H1 (cell line): ENCODE data around the gene ADTRP. TPM values are rescaled to one million over a fixed set of nuclear protein-coding genes. Genes with fewer than 3 reads are reported as not detected.

Experiments
- CTCF ChIA-PET: fragments of 300-600 bp; sonication (Branson Sonifier 250); formaldehyde crosslinking; loops from one replicate; lab custom pipeline; 2021; ENCODE audit not compliant: partially characterized antibody; lab: Charles Lee
- POLR2A ChIA-PET: fragments of 300-600 bp; sonication (Branson Sonifier 250); formaldehyde crosslinking; loops from one replicate; lab custom pipeline; 2021; ENCODE audit warnings: inconsistent platforms; ENCODE audit not compliant: partially characterized antibody; lab: Charles Lee
- DNase-seq, 2 experiments: peaks; one replicate each; pipeline versions ENCODE4 v3.0.0 to v3.0.0-alpha.2; 2010 to 2022; ENCODE audit warnings: low spot score in 2 of 2, low read depth in 1 of 2, mixed read lengths in 1 of 2
- FAIRE-seq: peaks from 2 replicates; lab custom pipeline; 2011; peaks lifted over from hg19 to GRCh38; lab: Jason Lieb, UNC
- H2AFZ ChIP-seq: 2 replicates; pipeline ENCODE4 v1.8.1; 2012; ENCODE audit warnings: low read length, inconsistent platforms
- H2AK5ac ChIP-seq: 2 replicates; pipeline ENCODE4 v1.6.1; 2013; ENCODE audit warnings: low read depth, low read length
- H2BK120ac ChIP-seq: replicated peaks from 2 replicates; pipeline ENCODE3; 2013; ENCODE audit warnings: low read depth, low read length, inconsistent platforms
- H2BK12ac ChIP-seq: 2 replicates; pipeline ENCODE4 v1.6.1; 2013; ENCODE audit warnings: low read depth, low read length
- H2BK15ac ChIP-seq: 2 replicates; pipeline ENCODE4 v1.6.1; 2013; ENCODE audit warnings: low read length
- H2BK20ac ChIP-seq: 2 replicates; pipeline ENCODE4 v1.6.1; 2013; ENCODE audit warnings: low read length
- H2BK5ac ChIP-seq: 2 replicates; pipeline ENCODE4 v1.6.1; 2013; ENCODE audit warnings: low read depth, low read length
- H3K14ac ChIP-seq: 2 replicates; pipeline ENCODE4 v1.6.1; 2013; ENCODE audit warnings: inconsistent platforms; ENCODE audit not compliant: insufficient read length
- H3K18ac ChIP-seq: 2 replicates; pipeline ENCODE4 v1.6.1; 2013; ENCODE audit warnings: low read length; ENCODE audit errors: extremely low read depth
- H3K23ac ChIP-seq: 2 replicates; pipeline ENCODE4 v1.6.1; 2013; ENCODE audit warnings: inconsistent platforms; ENCODE audit not compliant: insufficient read length
- H3K23me2 ChIP-seq: 2 replicates; pipeline ENCODE4 v1.6.1; 2013; ENCODE audit warnings: low read depth, low read length
- H3K27ac ChIP-seq: 2 replicates; pipeline ENCODE4 v1.6.1; 2011; ENCODE audit warnings: low read depth, low read length, inconsistent platforms
- H3K27me3 ChIP-seq, 4 experiments: replicated peaks in 1 of 4; 1 replicate in 1 of 4; 2 replicates in 3 of 4; pipeline versions ENCODE4 v1.6.1 to v1.8.1; 2011 to 2013; ENCODE audit warnings: low read length in 3 of 4, mild to moderate bottlenecking in 3 of 4, inconsistent platforms in 2 of 4, mixed read lengths in 2 of 4, moderate library complexity in 1 of 4; ENCODE audit not compliant: control insufficient read depth in 3 of 4, insufficient read depth in 3 of 4; ENCODE audit errors: extremely low read depth in 1 of 4
- H3K36me3 ChIP-seq, 4 experiments: 2 replicates each; pipeline versions ENCODE4 v1.6.1 to v1.8.1; 2011 to 2013; ENCODE audit warnings: mild to moderate bottlenecking in 4 of 4, low read length in 3 of 4, moderate library complexity in 2 of 4, control low read depth in 1 of 4, inconsistent platforms in 1 of 4; ENCODE audit not compliant: insufficient read depth in 4 of 4, control insufficient read depth in 2 of 4
- H3K4ac ChIP-seq: replicated peaks from 2 replicates; pipeline ENCODE3; 2013; ENCODE audit warnings: low read length, low read depth, mixed read lengths, inconsistent platforms; ENCODE audit not compliant: insufficient read length
- H3K4me1 ChIP-seq, 4 experiments: replicated peaks in 1 of 4; 1 replicate in 1 of 4; 2 replicates in 3 of 4; pipeline versions ENCODE4 v1.6.1 to v1.8.1; 2011 to 2013; ENCODE audit warnings: low read length in 3 of 4, inconsistent platforms in 2 of 4, mixed read lengths in 1 of 4; ENCODE audit not compliant: insufficient read depth in 4 of 4, control insufficient read depth in 3 of 4
- H3K4me2 ChIP-seq, 2 experiments: 2 replicates each; pipeline versions ENCODE4 v1.6.1 to v1.8.1; 2011 to 2013; ENCODE audit warnings: low read depth in 2 of 2, low read length in 2 of 2, control low read depth in 1 of 2, inconsistent platforms in 1 of 2, mild to moderate bottlenecking in 1 of 2; ENCODE audit not compliant: insufficient read depth in 1 of 2
- H3K4me3 ChIP-seq, 4 experiments: fragments of 200-600, 300-600 bp in 1 of 4; sonication (generic), shearing (Covaris generic), sonication (Bioruptor Twin) in 1 of 4; 2 replicates each; pipeline versions ENCODE4 v1.5.1 to v1.8.1; 2011 to 2016; ENCODE audit warnings: low read length in 4 of 4, low read depth in 3 of 4, control low read depth in 2 of 4, inconsistent platforms in 2 of 4, mild to moderate bottlenecking in 2 of 4, mixed read lengths in 1 of 4, moderate library complexity in 1 of 4; ENCODE audit not compliant: insufficient read depth in 2 of 4; ENCODE audit errors: extremely low read depth in 1 of 4
- H3K56ac ChIP-seq: replicated peaks from 2 replicates; pipeline ENCODE3; 2013; ENCODE audit warnings: low read depth, mild to moderate bottlenecking, mixed read lengths, low read length, inconsistent platforms; ENCODE audit not compliant: insufficient read length
- H3K79me1 ChIP-seq: 2 replicates; pipeline ENCODE4 v1.6.1; 2013; ENCODE audit warnings: low read depth, low read length, control low read depth
- H3K79me2 ChIP-seq, 2 experiments: 2 replicates each; pipeline versions ENCODE4 v1.6.1 to v1.8.1; 2012 to 2013; ENCODE audit warnings: low read length in 2 of 2, mild to moderate bottlenecking in 2 of 2, inconsistent platforms in 1 of 2; ENCODE audit not compliant: insufficient read depth in 2 of 2, control insufficient read depth in 1 of 2
- H3K9ac ChIP-seq, 4 experiments: replicated peaks in 1 of 4; 1 replicate in 1 of 4; 2 replicates in 3 of 4; pipeline versions ENCODE4 v1.6.1 to v1.8.1; 2011 to 2013; ENCODE audit warnings: low read depth in 3 of 4, low read length in 3 of 4, control low read depth in 2 of 4, mild to moderate bottlenecking in 2 of 4, moderate library complexity in 2 of 4, inconsistent platforms in 1 of 4; ENCODE audit errors: extremely low read depth in 1 of 4
- H3K9me3 ChIP-seq, 2 experiments: 2 replicates each; pipeline versions ENCODE4 v1.6.1 to v1.8.1; 2012 to 2013; ENCODE audit warnings: mild to moderate bottlenecking in 2 of 2, moderate library complexity in 2 of 2, control low read depth in 1 of 2, inconsistent platforms in 1 of 2, low read depth in 1 of 2, low read length in 1 of 2, mixed read lengths in 1 of 2; ENCODE audit not compliant: insufficient read depth in 2 of 2
- H4K20me1 ChIP-seq, 2 experiments: replicated peaks in 1 of 2; 2 replicates each; pipeline versions ENCODE3 to v1.8.1; 2011 to 2013; ENCODE audit warnings: inconsistent platforms in 2 of 2, low read length in 2 of 2, mild to moderate bottlenecking in 1 of 2; ENCODE audit not compliant: insufficient read depth in 2 of 2, control insufficient read depth in 1 of 2
- H4K5ac ChIP-seq: 2 replicates; pipeline ENCODE4 v1.6.1; 2013; ENCODE audit warnings: low read length, low read depth, mixed read lengths, inconsistent platforms; ENCODE audit not compliant: insufficient read length
- H4K8ac ChIP-seq: 2 replicates; pipeline ENCODE4 v1.8.0; 2013; ENCODE audit warnings: mild to moderate bottlenecking, moderate library complexity, low read length, inconsistent platforms; ENCODE audit not compliant: insufficient read depth; ENCODE audit errors: extremely low read depth
- H4K91ac ChIP-seq: replicated peaks from 2 replicates; pipeline ENCODE3; 2013; ENCODE audit warnings: low read length, mixed read lengths, inconsistent platforms; ENCODE audit not compliant: insufficient read length
- TBP ChIP-seq: IDR thresholded peaks from 2 replicates; pipeline ENCODE4 v1.6.1; 2011; ENCODE audit warnings: low read depth, low read length, improper control_type of control experiment
- WGBS, 2 experiments: shearing (Covaris generic) in 1 of 2; methylation state at CpG; one replicate each; pipeline versions ENCODE4 v1.1.6 to v1.1.7; 2013 to 2015; ENCODE audit warnings: low lambda C conversion rate in 2 of 2, mixed read lengths in 2 of 2, inconsistent platforms in 1 of 2, low coverage in 1 of 2, missing lambda C conversion rate in 1 of 2; ENCODE audit not compliant: insufficient replicate concordance in 2 of 2, insufficient coverage in 1 of 2, insufficient read length in 1 of 2; ENCODE audit errors: extremely low coverage in 1 of 2, missing lambda C conversion rate in 1 of 2; 5-methylcytosine and 5-hydroxymethylcytosine counted together
- polyA plus RNA-seq, 7 experiments: library from polyadenylated mRNA; depleted of rRNA in 3 of 7; stranded (reverse) in 5 of 7; unstranded in 2 of 7; fragments of >200 nt in 5 of 7; fragments of 200-250 nt in 2 of 7; gene quantifications; 1 replicate in 5 of 7; 2 replicates in 1 of 7; 4 replicates in 1 of 7; pipeline versions ENCODE4 v1.2.1 to v1.2.3, GENCODE V29; 2011 to 2013; ENCODE audit warnings: missing spikeins in 2 of 7, mixed read lengths in 2 of 7
- total RNA-seq: library from RNA; stranded (reverse); fragmentation: NEBNext Ultra II Directional; extraction: Animal tissue kit (Norgen Biotek cat#: 25700); gene quantifications from 2 replicates; pipeline ENCODE4 v1.2.1, GENCODE V29; 2021
- TF ChIP-seq, protein P1 (sequence below): IDR thresholded peaks from 2 replicates; pipeline ENCODE4 v1.6.1; 2012; ENCODE audit warnings: inconsistent platforms

Gene ADTRP
- total and polyA plus RNA-seq, 2 of the 8 experiments (the other 6 are each of a cell fraction or from before 2014, with no cell fraction given), result 0.08 to 0.45 TPM

DNA sequence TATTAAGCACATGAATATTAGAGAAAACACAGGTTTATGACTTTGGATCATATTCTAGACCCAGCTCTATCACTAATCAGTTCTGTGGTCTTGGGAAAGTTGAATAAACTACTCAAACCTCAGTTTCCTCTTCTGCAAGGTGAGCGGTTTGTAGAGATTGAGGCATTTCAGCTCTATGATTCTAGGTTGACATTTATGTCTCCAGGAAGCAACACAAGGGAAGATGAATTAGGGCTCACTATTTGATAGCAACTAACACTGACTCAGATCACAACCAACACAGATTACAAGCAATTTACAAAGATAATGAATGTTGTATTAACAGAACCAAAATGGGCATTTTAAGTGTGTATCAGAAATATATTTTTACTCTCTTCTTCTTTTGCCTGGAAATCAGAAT, 21.9 kb downstream of the ADTRP start:
- Histone ChIP-seq H3K9me3 (no peaks in the 10 kb centered on the region; a peak in 1 of 4 replicates), H3K27me3 (no peaks in the 10 kb centered on the region), H4K20me1 (no peaks in the 10 kb centered on the region), H3K4me3 (no peak overlapping the region), H3K14ac (no peak overlapping the region), H3K23ac (no peak overlapping the region), H3K4ac (no peak overlapping the region), H3K27ac (no peak overlapping the region), H3K79me1 (no peaks in the 10 kb centered on the region), H2BK20ac (no peak overlapping the region), H4K8ac (no peak overlapping the region), H2AK5ac (no peak overlapping the region), H3K79me2 (no peaks in the 10 kb centered on the region), H3K4me1 (no peaks in the 10 kb centered on the region), H3K36me3 (no peaks in the 10 kb centered on the region), H2BK15ac (no peak overlapping the region), H3K9ac (no peak overlapping the region), H4K91ac (no peak overlapping the region), H3K56ac (no peak overlapping the region), H2BK120ac (no peak overlapping the region), H4K5ac (no peak overlapping the region), H3K18ac (no peak overlapping the region), H3K23me2 (no peaks in the 10 kb centered on the region), H2BK12ac (no peak overlapping the region), H2AFZ (no peak overlapping the region), H3K4me2 (no peak overlapping the region), H2BK5ac (no peak overlapping the region)
- DNase-seq (no peak), FAIRE-seq (no peak)
- ChIA-PET CTCF (interaction anchor here (0.9 kb wide), 1 partner anchor 9 kb away, joined by 3 read pairs; no protein-coding TSS in a partner anchor), POLR2A (no interaction called here)
- 84% methylated on average over 1 of the region's 1 CpG; no CpG with 5 or more reads in 1 of the 2 experiments for WGBS, 2 experiments
- TF ChIP-seq, protein P1, sequence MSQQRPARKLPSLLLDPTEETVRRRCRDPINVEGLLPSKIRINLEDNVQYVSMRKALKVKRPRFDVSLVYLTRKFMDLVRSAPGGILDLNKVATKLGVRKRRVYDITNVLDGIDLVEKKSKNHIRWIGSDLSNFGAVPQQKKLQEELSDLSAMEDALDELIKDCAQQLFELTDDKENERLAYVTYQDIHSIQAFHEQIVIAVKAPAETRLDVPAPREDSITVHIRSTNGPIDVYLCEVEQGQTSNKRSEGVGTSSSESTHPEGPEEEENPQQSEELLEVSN, result no peak
- TF ChIP-seq TBP, result no peak
